ENCODE data around the gene PDZRN3. TPM values are rescaled to one million over a fixed set of nuclear protein-coding genes. Genes with fewer than 3 reads are reported as not detected.

The PDZRN3 gene
- total RNA-seq, 1 experiment from 2014 or later = 5.9 TPM

DNA sequence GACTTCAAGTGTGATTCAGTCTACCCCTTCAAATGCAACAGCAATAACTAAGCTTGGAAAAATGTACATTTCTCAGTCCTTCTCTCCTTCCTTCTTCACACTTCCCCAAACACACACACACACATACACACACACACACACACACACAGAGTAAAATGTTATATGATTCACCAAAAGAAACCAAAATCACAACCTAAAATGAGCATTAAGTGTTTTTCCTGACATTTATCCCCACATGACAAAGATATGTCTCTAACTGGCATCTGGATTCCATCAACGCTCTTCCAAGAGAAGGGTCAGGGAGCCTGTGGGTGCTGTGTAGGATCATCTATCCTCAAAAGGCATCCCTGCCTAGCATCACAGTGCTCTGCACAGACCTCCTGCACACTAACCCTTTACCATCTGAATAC is 21.0 kb downstream of the PDZRN3 start:
- no peak overlapping the region for H2AFZ ChIP-seq (ENCODE audit: low read length)

More for the DNA sequence above, 21.0 kb downstream of the PDZRN3 start:
- no CpG with 5 or more reads among the region's 1 CpG for WGBS (ENCODE audit: extremely low coverage, insufficient read length, low lambda C conversion rate)
- Mint-ChIP-seq H3K4me3 (no peak overlapping the region), H3K27ac (no peak overlapping the region), H3K4me1 (peaks cover 2 to 14% of the 10 kb centered on the region in 2 experiments), H3K27me3 (ENCODE audit: low read depth) (no peaks in the 10 kb centered on the region), H3K9me3 (no peaks in the 10 kb centered on the region), H3K36me3 (ENCODE audit: insufficient read depth in 1 of 3, low read depth in 3 of 3) (peaks cover 4 to 25% (median 12%) of the 10 kb centered on the region in 3 experiments)
- Histone ChIP-seq H4K8ac (replicated peaks; ENCODE audit: insufficient read length, low read depth, low read length) (no peak overlapping the region), H3K4me2 (ENCODE audit: insufficient read depth, insufficient read length, low read length) (no peak overlapping the region), H2BK15ac (ENCODE audit: low read depth, low read length) (no peak overlapping the region), H3K23ac (ENCODE audit: insufficient read length, low read depth, low read length) (no peak overlapping the region), H4K5ac (ENCODE audit: insufficient read length, low read depth, low read length) (no peak overlapping the region), H3K9me3 (ENCODE audit: control insufficient read depth, low read depth, low read length) (no peaks in the 10 kb centered on the region), H3K23me2 (ENCODE audit: insufficient read length, low read depth, low read length, poor library complexity, severe bottlenecking) (no peaks in the 10 kb centered on the region), H3K56ac (ENCODE audit: insufficient read length, low read depth, low read length) (no peak overlapping the region), H3K9ac (ENCODE audit: extremely low read depth, insufficient read length, low read length) (no peak overlapping the region), H4K91ac (ENCODE audit: insufficient read length, low read depth, low read length) (no peak overlapping the region), H2BK20ac (ENCODE audit: low read depth, low read length, poor library complexity, severe bottlenecking) (no peak overlapping the region), H3K79me2 (ENCODE audit: insufficient read depth, low read length) (no peaks in the 10 kb centered on the region), H3K27me3 (ENCODE audit: insufficient read depth, low read length) (no peaks in the 10 kb centered on the region), H3T11ph (ENCODE audit: low read length) (no peak overlapping the region), H2BK12ac (ENCODE audit: insufficient read length, low read depth, low read length) (no peak overlapping the region), H2AK5ac (ENCODE audit: insufficient read length, low read length) (no peak overlapping the region), H3K79me1 (ENCODE audit: insufficient read depth, low read depth, low read length, poor library complexity, severe bottlenecking) (no peaks in the 10 kb centered on the region), H3K18ac (ENCODE audit: insufficient read length, low read depth, low read length) (no peak overlapping the region), H3K4me1 (ENCODE audit: insufficient read depth, low read length) (no peaks in the 10 kb centered on the region), H3K4ac (ENCODE audit: low read depth, low read length) (no peak overlapping the region), H3K14ac (ENCODE audit: insufficient read depth, low read length) (no peak overlapping the region), H2BK120ac (ENCODE audit: low read depth, low read length, poor library complexity, severe bottlenecking) (no peak overlapping the region), H4K20me1 (ENCODE audit: control insufficient read depth, insufficient read depth, insufficient read length) (no peaks in the 10 kb centered on the region), H3K27ac (ENCODE audit: insufficient read length, low read depth, low read length) (no peak overlapping the region), H2BK5ac (ENCODE audit: insufficient read length, low read length) (no peak overlapping the region)
- DNase-seq = no peak
- TF ChIP-seq, protein P1, sequence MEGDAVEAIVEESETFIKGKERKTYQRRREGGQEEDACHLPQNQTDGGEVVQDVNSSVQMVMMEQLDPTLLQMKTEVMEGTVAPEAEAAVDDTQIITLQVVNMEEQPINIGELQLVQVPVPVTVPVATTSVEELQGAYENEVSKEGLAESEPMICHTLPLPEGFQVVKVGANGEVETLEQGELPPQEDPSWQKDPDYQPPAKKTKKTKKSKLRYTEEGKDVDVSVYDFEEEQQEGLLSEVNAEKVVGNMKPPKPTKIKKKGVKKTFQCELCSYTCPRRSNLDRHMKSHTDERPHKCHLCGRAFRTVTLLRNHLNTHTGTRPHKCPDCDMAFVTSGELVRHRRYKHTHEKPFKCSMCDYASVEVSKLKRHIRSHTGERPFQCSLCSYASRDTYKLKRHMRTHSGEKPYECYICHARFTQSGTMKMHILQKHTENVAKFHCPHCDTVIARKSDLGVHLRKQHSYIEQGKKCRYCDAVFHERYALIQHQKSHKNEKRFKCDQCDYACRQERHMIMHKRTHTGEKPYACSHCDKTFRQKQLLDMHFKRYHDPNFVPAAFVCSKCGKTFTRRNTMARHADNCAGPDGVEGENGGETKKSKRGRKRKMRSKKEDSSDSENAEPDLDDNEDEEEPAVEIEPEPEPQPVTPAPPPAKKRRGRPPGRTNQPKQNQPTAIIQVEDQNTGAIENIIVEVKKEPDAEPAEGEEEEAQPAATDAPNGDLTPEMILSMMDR (conservative IDR thresholded peaks at IDR 0.05) = no peak

Measured in H9 (cell line).